GM13977 (cell line): ENCODE data around the gene CCL13.

Source experiments
- DNase-seq: peaks from one replicate; pipeline ENCODE4 v3.0.0; 2012; ENCODE audit warnings: low spot score
- CTCF ChIP-seq: IDR thresholded peaks from 2 replicates; pipeline ENCODE4 v1.5.1; 2012; ENCODE audit warnings: mild to moderate bottlenecking, control low read depth; ENCODE audit not compliant: insufficient read depth; ENCODE audit errors: extremely low read depth, missing control alignments
- in situ Hi-C: fragments of 300-500 bp; cut with MboI; formaldehyde crosslinking; loops from one replicate; pipeline ENCODE4 v1.12.0; 2022; ENCODE audit warnings: low sequenced_read_pairs, low pct_unique_long_range_greater_than_20kb, mixed read lengths, inconsistent platforms; ENCODE audit not compliant: unreplicated experiment

CCL13 gene

GRCh38 chr17:34356194-34356593 lies at the start of gene CCL13:
CCL13 (plus strand) TSS chr17:34356480; CDS start chr17:34356527, 47 bp downstream.
- in situ Hi-C loops, result no loop called here
- DNase-seq, result no peak
- no peak for TF ChIP-seq CTCF

- in situ Hi-C loops, result no loop called here
- no peak for TF ChIP-seq CTCF
- DNase-seq, result no peak
These were observed 49.2 kb upstream of the CCL13 start for GRCh38 chr17:34307110-34307509.

GRCh38 chr17:34308371-34308770 lies 47.9 kb upstream of the CCL13 start:
- DNase-seq, result no peak
- no peak for TF ChIP-seq CTCF
- in situ Hi-C loops, result no loop called here

GRCh38 chr17:34311291-34311690 lies 45.0 kb upstream of the CCL13 start:
- DNase-seq, result no peak
- no peak for TF ChIP-seq CTCF
- in situ Hi-C loops, result no loop called here

GRCh38 chr17:34312080-34312479 lies 44.2 kb upstream of the CCL13 start:
- no peak for TF ChIP-seq CTCF
- DNase-seq, result no peak
- in situ Hi-C loops, result no loop called here

- no peak for DNase-seq
- no peak for TF ChIP-seq CTCF
- in situ Hi-C loops, result no loop called here
These were observed 43.1 kb upstream of the CCL13 start for GRCh38 chr17:34313164-34313563.

GRCh38 chr17:34314279-34314678 lies 42.0 kb upstream of the CCL13 start:
- no peak for DNase-seq
- no peak for TF ChIP-seq CTCF
- in situ Hi-C loops, result no loop called here
